Uterus (tissue), 4 donors: Measurements from ENCODE around the gene LMLN. TPM values are rescaled to one million over a fixed set of nuclear protein-coding genes. Genes with fewer than 3 reads are reported as not detected.
"Not testable (repeated sequence)": the region's sequence is repeated elsewhere in the genome, so short reads cannot be mapped to it uniquely, and the experiment has no call there.

ENCODE experiments used
- DNase-seq, 2 donors: peaks; one replicate each; pipeline ENCODE4 v3.0.0-alpha.2; 2019 to 2020
- H3K27ac ChIP-seq, 2 donors: fragments of 200-600 bp; sonication (generic); 1 replicate in 1 of 2; 2 replicates in 1 of 2; pipeline ENCODE4 v1.5.1; 2016 to 2018
- H3K27me3 ChIP-seq, 2 donors: fragments of 200-600 bp; sonication (generic); one replicate each; pipeline ENCODE4 v1.5.1; 2018 to 2019; ENCODE audit warnings: control low read depth in 1 of 2
- H3K36me3 ChIP-seq, 2 donors: fragments of 200-600 bp; sonication (generic); one replicate each; pipeline ENCODE4 v1.5.1; 2019; ENCODE audit warnings: control low read depth in 1 of 2
- H3K4me1 ChIP-seq, 2 donors: fragments of 200-600 bp; sonication (generic); one replicate each; pipeline ENCODE4 v1.5.1; 2018 to 2019; ENCODE audit warnings: control low read depth in 1 of 2
- H3K4me3 ChIP-seq, 2 donors: fragments of 200-600 bp; sonication (generic); 1 replicate in 1 of 2; 2 replicates in 1 of 2; pipeline ENCODE4 v1.5.1; 2018 to 2019; ENCODE audit warnings: mild to moderate bottlenecking in 1 of 2
- H3K9me3 ChIP-seq, 2 donors: fragments of 200-600 bp; sonication (generic); one replicate each; pipeline ENCODE4 v1.5.1; 2019; ENCODE audit warnings: control low read depth in 1 of 2
- CTCF ChIP-seq, 4 experiments: fragments of 200-600 bp in 2 of 4; fragments of 450-650 bp in 2 of 4; sonication (generic) in 2 of 4; IDR thresholded peaks; one replicate each; pipeline ENCODE4 v1.5.1; 2016 to 2019; ENCODE audit warnings: antibody characterized with exemption in 4 of 4, mild to moderate bottlenecking in 2 of 4, moderate library complexity in 1 of 4
- POLR2A ChIP-seq, 2 donors: fragments of 450-650 bp; IDR thresholded peaks; one replicate each; pipeline ENCODE4 v1.6.1; 2016; ENCODE audit warnings: antibody characterized with exemption in 2 of 2, mild to moderate bottlenecking in 1 of 2, moderate library complexity in 1 of 2
- intact Hi-C: fragments of 100-400 bp; cut with DNase I; formaldehyde crosslinking; loops from one replicate; pipeline ENCODE4 v1.15.1; 2023; ENCODE audit warnings: low total_unique reads
- total RNA-seq, 4 donors: library from RNA; depleted of rRNA in 3 of 4; stranded (reverse); fragments of >200 nt in 3 of 4; gene quantifications; one replicate each; pipeline versions ENCODE4 v1.1.0 to v1.2.4, GENCODE V29; 2014 to 2023
- donor health status: DM: yes; HTN: yes; CAD: no.

The LMLN gene
- total RNA-seq, 4 donors from 2014 or later = 0.77 to 11.3 (median 6.8) TPM

- H3K27ac ChIP-seq = no peak overlapping the region
- peaks cover 0 to 4% of the 10 kb centered on the region in 2 donors for H3K4me1 ChIP-seq
- H3K9me3 ChIP-seq = no peaks in the 10 kb centered on the region
- TF ChIP-seq POLR2A (IDR thresholded peaks at IDR 0.05) = no peak
- H3K4me3 ChIP-seq = no peak overlapping the region
- H3K27me3 ChIP-seq = no peaks in the 10 kb centered on the region
- no peak for DNase-seq
- intact Hi-C loops = no loop called here
- H3K36me3 ChIP-seq = no peaks in the 10 kb centered on the region
Measured at GRCh38 chr3:197961582-197961945, 1.5 kb downstream of the LMLN start.

- H3K36me3 ChIP-seq = no peaks in the 10 kb centered on the region
- intact Hi-C loops = no loop called here
Measured at GRCh38 chr3:197963019-197963637, 3.1 kb downstream of the LMLN start.

GRCh38 chr3:197967337-197967989, 7.4 kb downstream of the LMLN start:
- H3K9me3 ChIP-seq, H3K4me1 ChIP-seq, DNase-seq, H3K27ac ChIP-seq, H3K27me3 ChIP-seq, H3K4me3 ChIP-seq, H3K36me3 ChIP-seq, intact Hi-C loops: not testable (repeated sequence)

More at GRCh38 chr3:197963019-197963637, 3.1 kb downstream of the LMLN start:
- Histone ChIP-seq H3K9me3 (no peaks in the 10 kb centered on the region), H3K27ac (no peak overlapping the region), H3K4me3 (no peak overlapping the region), H3K4me1 (peaks cover 0 to 4% of the 10 kb centered on the region in 2 donors), H3K27me3 (no peaks in the 10 kb centered on the region)
- TF ChIP-seq POLR2A (IDR thresholded peaks at IDR 0.05) = no peak
- no peak for TF ChIP-seq CTCF (IDR thresholded peaks at IDR 0.05)
- DNase-seq = no peak

GRCh38 chr3:197970588-197970987, 10.6 kb downstream of the LMLN start:
- TF ChIP-seq POLR2A (IDR thresholded peaks at IDR 0.05) (no peak), CTCF (IDR thresholded peaks at IDR 0.05) (no peak)
- no peaks in the 10 kb centered on the region for H3K36me3 ChIP-seq
- no peaks in the 10 kb centered on the region for H3K9me3 ChIP-seq
- no peak overlapping the region for H3K4me3 ChIP-seq
- no peak overlapping the region for H3K27ac ChIP-seq
- no peaks in the 10 kb centered on the region for H3K27me3 ChIP-seq
- no peaks in the 10 kb centered on the region for H3K4me1 ChIP-seq
- intact Hi-C loops = no loop called here
- DNase-seq = no peak

GRCh38 chr3:197974016-197974415, 14.0 kb downstream of the LMLN start:
- Histone ChIP-seq H3K4me3 (no peak overlapping the region), H3K4me1 (no peaks in the 10 kb centered on the region), H3K27ac (no peak overlapping the region), H3K9me3 (no peaks in the 10 kb centered on the region), H3K36me3 (no peaks in the 10 kb centered on the region), H3K27me3 (no peaks in the 10 kb centered on the region)
- DNase-seq = no peak
- TF ChIP-seq POLR2A (IDR thresholded peaks at IDR 0.05) = no peak
- TF ChIP-seq CTCF (IDR thresholded peaks at IDR 0.05) = no peak
- intact Hi-C loops = no loop called here

GRCh38 chr3:197975311-197975710, 15.3 kb downstream of the LMLN start:
- no peak overlapping the region for H3K27ac ChIP-seq
- no peaks in the 10 kb centered on the region for H3K27me3 ChIP-seq
- TF ChIP-seq POLR2A (IDR thresholded peaks at IDR 0.05) = no peak
- no peak for TF ChIP-seq CTCF (IDR thresholded peaks at IDR 0.05)
- no peaks in the 10 kb centered on the region for H3K9me3 ChIP-seq
- DNase-seq = no peak
- intact Hi-C loops = no loop called here
- H3K36me3 ChIP-seq = no peaks in the 10 kb centered on the region
- H3K4me3 ChIP-seq = no peak overlapping the region
- no peaks in the 10 kb centered on the region for H3K4me1 ChIP-seq
